GM23338 (cell line): ENCODE data around the gene C1orf174.

Source experiments
- CTCF ChIP-seq, 2 experiments: fragments of 200-600 bp in 1 of 2; sonication (generic) in 1 of 2; conservative IDR thresholded peaks; 2 replicates each; pipeline versions ENCODE4 v1.5.1 to v1.6.1; 2016 to 2017; ENCODE audit warnings: antibody characterized with exemption in 2 of 2, low read depth in 2 of 2, mild to moderate bottlenecking in 2 of 2, moderate library complexity in 1 of 2
- EZH2 ChIP-seq: fragments of 200-600 bp; sonication (generic); IDR thresholded peaks from one replicate; pipeline ENCODE4 v1.8.0; 2017; ENCODE audit warnings: antibody characterized with exemption, mild to moderate bottlenecking, low read depth; ENCODE audit not compliant: unreplicated experiment

GRCh38 chr1:3896396-3897000, 3.6 kb downstream of the C1orf174 start:
- no peak for TF ChIP-seq CTCF (conservative IDR thresholded peaks at IDR 0.05; ENCODE audit: low read depth in 2 of 2)
- TF ChIP-seq EZH2 = no peak
